IMR-90 (cell line): ENCODE results near the gene PGGT1B. TPM values are rescaled to one million over a fixed set of nuclear protein-coding genes. Genes with fewer than 3 reads are reported as not detected.

Experiments
- ATAC-seq: fragments of 200-7000 bp; cut with Tn5 transposase; 2 replicates; pipeline ENCODE4 v1.9.1; 2020; ENCODE audit warnings: low read depth, mild to moderate bottlenecking, moderate library complexity
- BruUV-seq: library from RNA; stranded (reverse); fragments of 400-500 nt; replicated peaks from 2 replicates; lab custom pipeline; 2021; lab: Mats Ljungman, UMichigan
- CTCF ChIA-PET: fragments of 300-600 bp; formaldehyde crosslinking; extraction: SDS; loops from one replicate; lab custom pipeline; 2021; ENCODE audit warnings: antibody characterized with exemption; lab: Yijun Ruan, JAX
- POLR2A ChIA-PET: fragments of 300-600 bp; sonication (Branson Sonifier 250); formaldehyde crosslinking; loops from one replicate; lab custom pipeline; 2022; ENCODE audit warnings: antibody characterized with exemption; ENCODE audit not compliant: unreplicated experiment; lab: Charles Lee
- DNase-seq: peaks from one replicate; pipeline ENCODE4 v3.0.0; 2013
- H2AFZ ChIP-seq: replicated peaks from 2 replicates; pipeline ENCODE3; 2013; ENCODE audit warnings: low read length, mild to moderate bottlenecking; ENCODE audit not compliant: poor library complexity
- H2AK5ac ChIP-seq: 2 replicates; pipeline ENCODE4 v1.6.1; 2013; ENCODE audit warnings: low read depth, low read length, inconsistent platforms
- H2AK9ac ChIP-seq: replicated peaks from 2 replicates; pipeline ENCODE3; 2013; ENCODE audit warnings: mild to moderate bottlenecking, low read depth, low read length, moderate library complexity; ENCODE audit not compliant: poor library complexity
- H2BK120ac ChIP-seq: 2 replicates; pipeline ENCODE4 v1.6.1; 2013; ENCODE audit warnings: low read depth, low read length, inconsistent platforms
- H2BK15ac ChIP-seq: 3 replicates; pipeline ENCODE4 v1.6.1; 2013; ENCODE audit warnings: low read depth, low read length, inconsistent platforms
- H2BK20ac ChIP-seq: 2 replicates; pipeline ENCODE4 v1.6.1; 2013; ENCODE audit warnings: low read depth, mild to moderate bottlenecking, inconsistent platforms, low read length, moderate library complexity
- H2BK5ac ChIP-seq: 2 replicates; pipeline ENCODE4 v1.6.1; 2013; ENCODE audit warnings: mild to moderate bottlenecking, low read depth, low read length, inconsistent platforms; ENCODE audit not compliant: poor library complexity, severe bottlenecking
- H3K14ac ChIP-seq: replicated peaks from 2 replicates; pipeline ENCODE4 v1.6.1; 2013; ENCODE audit warnings: low read depth, low read length, inconsistent platforms
- H3K18ac ChIP-seq: 2 replicates; pipeline ENCODE4 v1.6.1; 2013; ENCODE audit warnings: low read depth, low read length, control low read depth
- H3K23ac ChIP-seq: 2 replicates; pipeline ENCODE4 v1.6.1; 2013; ENCODE audit warnings: low read depth, low read length, inconsistent platforms
- H3K27ac ChIP-seq: 2 replicates; pipeline ENCODE4 v1.5.1; 2013; ENCODE audit warnings: mild to moderate bottlenecking, control low read depth, low read length; ENCODE audit not compliant: insufficient read depth
- H3K27me3 ChIP-seq: 2 replicates; pipeline ENCODE4 v1.6.1; 2013; ENCODE audit warnings: low read length; ENCODE audit not compliant: control insufficient read depth, insufficient read depth
- H3K36me3 ChIP-seq: 2 replicates; pipeline ENCODE4 v1.6.1; 2013; ENCODE audit warnings: low read length, mixed read lengths; ENCODE audit not compliant: control insufficient read depth, insufficient read depth
- H3K4ac ChIP-seq: 2 replicates; pipeline ENCODE4 v1.6.1; 2013; ENCODE audit warnings: low read depth, low read length, inconsistent platforms
- H3K4me1 ChIP-seq: 2 replicates; pipeline ENCODE4 v1.6.1; 2013; ENCODE audit warnings: low read length, mixed read lengths; ENCODE audit not compliant: control insufficient read depth, insufficient read depth
- H3K4me2 ChIP-seq: 2 replicates; pipeline ENCODE4 v1.6.1; 2013; ENCODE audit warnings: low read depth, mild to moderate bottlenecking, control low read depth, low read length, moderate library complexity
- H3K4me3 ChIP-seq: 2 replicates; pipeline ENCODE4 v1.5.1; 2013; ENCODE audit warnings: low read depth, mild to moderate bottlenecking, control low read depth, low read length, moderate library complexity; ENCODE audit not compliant: insufficient read depth
- H3K56ac ChIP-seq: 2 replicates; pipeline ENCODE4 v1.6.1; 2013; ENCODE audit warnings: low read length, inconsistent platforms; ENCODE audit not compliant: insufficient read depth; ENCODE audit errors: extremely low read depth
- H3K79me1 ChIP-seq, 2 experiments: 2 replicates each; pipeline ENCODE4 v1.6.1; 2013; ENCODE audit warnings: low read length in 2 of 2, inconsistent platforms in 1 of 2, low read depth in 1 of 2
- H3K9ac ChIP-seq: 2 replicates; pipeline ENCODE4 v1.6.1; 2013; ENCODE audit warnings: low read depth, low read length, control low read depth
- H3K9me1 ChIP-seq: 2 replicates; pipeline ENCODE4 v1.6.1; 2013; ENCODE audit warnings: low read length, inconsistent platforms; ENCODE audit not compliant: insufficient read depth
- H3K9me3 ChIP-seq: 2 replicates; pipeline ENCODE4 v1.6.1; 2013; ENCODE audit warnings: low read length; ENCODE audit not compliant: control insufficient read depth, insufficient read depth
- H4K20me1 ChIP-seq: 2 replicates; pipeline ENCODE4 v1.6.1; 2013; ENCODE audit warnings: low read length, inconsistent platforms; ENCODE audit not compliant: insufficient read depth
- H4K5ac ChIP-seq: 2 replicates; pipeline ENCODE4 v1.6.1; 2013; ENCODE audit warnings: mild to moderate bottlenecking, low read depth, low read length, control low read depth
- H4K8ac ChIP-seq, 2 experiments: 2 replicates each; pipeline ENCODE4 v1.6.1; 2013; ENCODE audit warnings: low read depth in 2 of 2, low read length in 2 of 2, control low read depth in 1 of 2, inconsistent platforms in 1 of 2
- H4K91ac ChIP-seq: 2 replicates; pipeline ENCODE4 v1.6.1; 2013; ENCODE audit warnings: low read depth, low read length, inconsistent platforms; ENCODE audit not compliant: insufficient read depth
- BHLHE40 ChIP-seq: fragments of 150-350 bp; IDR thresholded peaks from 2 replicates; pipeline ENCODE4 v1.6.1; 2016; ENCODE audit warnings: mild to moderate bottlenecking, low read depth, low read length
- CEBPB ChIP-seq: IDR thresholded peaks from 2 replicates; pipeline ENCODE4 v1.6.1; 2012; ENCODE audit warnings: low read depth, low read length, improper control_type of control experiment
- CHD1 ChIP-seq: IDR thresholded peaks from 2 replicates; pipeline ENCODE4 v1.6.1; 2012; ENCODE audit warnings: low read depth, low read length, improper control_type of control experiment
- FOS ChIP-seq: fragments of 150-350 bp; IDR thresholded peaks from 2 replicates; pipeline ENCODE4 v1.6.1; 2016; ENCODE audit warnings: low read depth, low read length
- MAFK ChIP-seq: IDR thresholded peaks from 2 replicates; pipeline ENCODE4 v1.6.1; 2012; ENCODE audit warnings: low read depth, low read length, improper control_type of control experiment
- MAZ ChIP-seq: IDR thresholded peaks from 2 replicates; pipeline ENCODE4 v1.6.1; 2012; ENCODE audit warnings: low read depth, mild to moderate bottlenecking, low read length, improper control_type of control experiment, moderate library complexity, borderline replicate concordance
- MXI1 ChIP-seq: IDR thresholded peaks from 2 replicates; pipeline ENCODE4 v1.6.1; 2012; ENCODE audit warnings: low read depth, mild to moderate bottlenecking, low read length, moderate library complexity, borderline replicate concordance
- POLR2A ChIP-seq: IDR thresholded peaks from 2 replicates; pipeline ENCODE4 v1.6.1; 2012; ENCODE audit warnings: mild to moderate bottlenecking, low read depth, low read length
- RAD21 ChIP-seq: IDR thresholded peaks from 2 replicates; pipeline ENCODE4 v1.6.1; 2012; ENCODE audit warnings: low read length, improper control_type of control experiment
- RCOR1 ChIP-seq: IDR thresholded peaks from 2 replicates; pipeline ENCODE4 v1.6.1; 2012; ENCODE audit warnings: mild to moderate bottlenecking, low read length, improper control_type of control experiment; ENCODE audit not compliant: insufficient replicate concordance
- RFX5 ChIP-seq: IDR thresholded peaks from 2 replicates; pipeline ENCODE4 v1.8.0; 2012; ENCODE audit warnings: low read depth, mild to moderate bottlenecking, low read length, moderate library complexity
- SMC3 ChIP-seq: fragments of 150-350 bp; IDR thresholded peaks from 2 replicates; pipeline ENCODE4 v1.6.1; 2016; ENCODE audit warnings: low read depth, mild to moderate bottlenecking, antibody characterized with exemption, low read length, moderate library complexity
- WGBS, 2 experiments: methylation state at CpG; one replicate each; pipeline versions ENCODE4 v1.1.5 to v1.1.7; 2013; ENCODE audit warnings: missing lambda C conversion rate in 2 of 2; ENCODE audit not compliant: insufficient read length in 1 of 2; ENCODE audit errors: extremely low coverage in 2 of 2; 5-methylcytosine and 5-hydroxymethylcytosine counted together
- dilution Hi-C: fragments of 300-500 bp; cut with HindIII; formaldehyde crosslinking; loops from one replicate; pipeline ENCODE4 v1.14.3; 2018; ENCODE audit warnings: low sequenced_read_pairs; ENCODE audit not compliant: unreplicated experiment
- in situ Hi-C: fragments of 300-500 bp; cut with MboI; formaldehyde crosslinking; loops from 3 replicates; pipeline ENCODE4 v1.14.3; 2019; ENCODE audit warnings: low sequenced_read_pairs, inconsistent platforms, mixed read lengths
- intact Hi-C: fragments of 100-400 bp; cut with micrococcal nuclease; formaldehyde crosslinking; loops from 2 replicates; pipeline ENCODE4 v1.10.0; 2022
- polyA plus RNA-seq, 3 experiments: library from polyadenylated mRNA; depleted of rRNA; stranded (reverse); fragments of >200 nt; gene quantifications; 2 replicates each; pipeline ENCODE4 v1.2.3, GENCODE V29; 2012; ENCODE audit warnings: low replicate concordance in 1 of 3
- total RNA-seq: library from RNA; depleted of rRNA; stranded (reverse); fragments of >200 nt; gene quantifications from 2 replicates; pipeline ENCODE4 v1.2.3, GENCODE V29; 2012
- TF ChIP-seq, protein P1 (sequence below): fragments of 150-350 bp; IDR thresholded peaks from 2 replicates; pipeline ENCODE4 v1.6.1; 2017; ENCODE audit warnings: mild to moderate bottlenecking, antibody characterized with exemption, low read length, low read depth
- TF ChIP-seq, protein P2 (sequence below): fragments of 150-350 bp; IDR thresholded peaks from 2 replicates; pipeline ENCODE4 v1.6.1; 2016; ENCODE audit warnings: low read depth, mild to moderate bottlenecking, low read length, moderate library complexity, borderline replicate concordance
- TF ChIP-seq, protein P3 (sequence below): conservative IDR thresholded peaks from 2 replicates; pipeline ENCODE4 v1.5.1; 2012; ENCODE audit warnings: mild to moderate bottlenecking, low read depth, low read length, improper control_type of control experiment

PGGT1B gene
- total and polyA plus RNA-seq, 2 of the 4 experiments (the other 2 are of a cell fraction) = 2.1 to 19.2 TPM

DNA sequence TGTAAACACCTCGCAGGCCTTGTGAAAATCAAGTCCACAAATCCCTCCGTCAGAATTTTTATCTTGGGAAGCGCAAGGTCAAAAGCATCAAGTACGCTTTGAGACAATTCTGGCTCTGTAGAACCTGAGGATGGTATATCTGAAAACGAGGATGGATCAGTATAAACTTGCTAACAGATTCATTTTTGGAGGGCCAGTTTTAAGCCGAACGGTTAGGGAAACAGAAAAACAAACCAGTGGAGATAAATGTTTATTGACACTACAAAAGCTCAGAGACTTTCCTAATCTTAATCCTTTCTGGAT, 352 bp upstream of the PGGT1B start:
- CTCF ChIA-PET = no interaction called here
- peak overlapping the region; percentile 99 to 100 for H4K8ac ChIP-seq
- DNase-seq (no peak), ATAC-seq (no peak)
- H3K9me1 ChIP-seq = no peaks in the 10 kb centered on the region; the same call in 1 of the 2 replicates
- H2AK5ac ChIP-seq = no peak overlapping the region
- peak overlapping the region; percentile 79 for H3K4me3 ChIP-seq
- in situ Hi-C loops = no loop called here
- H4K5ac ChIP-seq = peak overlapping the region; percentile 100
- peak overlapping the region; percentile 82 for H3K4ac ChIP-seq
- peak overlapping the region; percentile 98 for H3K18ac ChIP-seq
- peak overlapping the region; percentile 97 for H3K9ac ChIP-seq
- peaks cover 6% of the 10 kb centered on the region; the same call in 1 of the 2 replicates for H3K4me1 ChIP-seq
- dilution Hi-C loops = no loop called here
- H4K91ac ChIP-seq = peak overlapping the region; percentile 93
- H2AFZ ChIP-seq = peak overlapping the region; percentile 89
- BruUV-seq = no TSS peak
- no peak overlapping the region for H2BK15ac ChIP-seq
- H3K36me3 ChIP-seq = peaks cover 3% of the 10 kb centered on the region; the same call in 1 of the 2 replicates
- H2BK20ac ChIP-seq = no peak overlapping the region
- peak overlapping the region; percentile 83 for H3K14ac ChIP-seq
- no peak overlapping the region for H2AK9ac ChIP-seq
- POLR2A ChIA-PET = no interaction called here
- peak overlapping the region; percentile 91 for H3K27ac ChIP-seq
- WGBS, 2 experiments = no CpG with 5 or more reads among the region's 7 CpGs
- H2BK5ac ChIP-seq = peak overlapping the region; percentile 85
- no peaks in the 10 kb centered on the region for H3K9me3 ChIP-seq
- peak overlapping the region; percentile 89 for H3K56ac ChIP-seq
- intact Hi-C loops = loop anchor here (5.0 kb wide), 1 partner anchor 34 kb away; the partner anchor contains the start of gene CCDC112
- H3K23ac ChIP-seq = peak overlapping the region; percentile 81
- peak overlapping the region; percentile 99 for H3K4me2 ChIP-seq
- H4K20me1 ChIP-seq = peaks cover 12% of the 10 kb centered on the region; the same call in 1 of the 2 replicates
- H3K79me1 ChIP-seq = peaks cover 19 to 33% of the 10 kb centered on the region in 2 experiments; a peak in 3 of 4 replicates
- H3K27me3 ChIP-seq = no peaks in the 10 kb centered on the region
- no peak for TF ChIP-seq SMC3
- TF ChIP-seq RFX5 = no peak
- TF ChIP-seq CEBPB = no peak
- no peak for TF ChIP-seq FOS
- no peak for TF ChIP-seq MXI1
- TF ChIP-seq, protein P1, sequence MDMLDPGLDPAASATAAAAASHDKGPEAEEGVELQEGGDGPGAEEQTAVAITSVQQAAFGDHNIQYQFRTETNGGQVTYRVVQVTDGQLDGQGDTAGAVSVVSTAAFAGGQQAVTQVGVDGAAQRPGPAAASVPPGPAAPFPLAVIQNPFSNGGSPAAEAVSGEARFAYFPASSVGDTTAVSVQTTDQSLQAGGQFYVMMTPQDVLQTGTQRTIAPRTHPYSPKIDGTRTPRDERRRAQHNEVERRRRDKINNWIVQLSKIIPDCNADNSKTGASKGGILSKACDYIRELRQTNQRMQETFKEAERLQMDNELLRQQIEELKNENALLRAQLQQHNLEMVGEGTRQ = no peak
- TF ChIP-seq, protein P2, sequence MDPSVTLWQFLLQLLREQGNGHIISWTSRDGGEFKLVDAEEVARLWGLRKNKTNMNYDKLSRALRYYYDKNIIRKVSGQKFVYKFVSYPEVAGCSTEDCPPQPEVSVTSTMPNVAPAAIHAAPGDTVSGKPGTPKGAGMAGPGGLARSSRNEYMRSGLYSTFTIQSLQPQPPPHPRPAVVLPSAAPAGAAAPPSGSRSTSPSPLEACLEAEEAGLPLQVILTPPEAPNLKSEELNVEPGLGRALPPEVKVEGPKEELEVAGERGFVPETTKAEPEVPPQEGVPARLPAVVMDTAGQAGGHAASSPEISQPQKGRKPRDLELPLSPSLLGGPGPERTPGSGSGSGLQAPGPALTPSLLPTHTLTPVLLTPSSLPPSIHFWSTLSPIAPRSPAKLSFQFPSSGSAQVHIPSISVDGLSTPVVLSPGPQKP = no peak
- no peak for TF ChIP-seq RAD21
- TF ChIP-seq CHD1 = no peak
- TF ChIP-seq MAFK = no peak
- TF ChIP-seq BHLHE40 = no peak
- no peak for TF ChIP-seq MAZ
- no peak for TF ChIP-seq POLR2A
- TF ChIP-seq RCOR1 = no peak
- TF ChIP-seq, protein P3, sequence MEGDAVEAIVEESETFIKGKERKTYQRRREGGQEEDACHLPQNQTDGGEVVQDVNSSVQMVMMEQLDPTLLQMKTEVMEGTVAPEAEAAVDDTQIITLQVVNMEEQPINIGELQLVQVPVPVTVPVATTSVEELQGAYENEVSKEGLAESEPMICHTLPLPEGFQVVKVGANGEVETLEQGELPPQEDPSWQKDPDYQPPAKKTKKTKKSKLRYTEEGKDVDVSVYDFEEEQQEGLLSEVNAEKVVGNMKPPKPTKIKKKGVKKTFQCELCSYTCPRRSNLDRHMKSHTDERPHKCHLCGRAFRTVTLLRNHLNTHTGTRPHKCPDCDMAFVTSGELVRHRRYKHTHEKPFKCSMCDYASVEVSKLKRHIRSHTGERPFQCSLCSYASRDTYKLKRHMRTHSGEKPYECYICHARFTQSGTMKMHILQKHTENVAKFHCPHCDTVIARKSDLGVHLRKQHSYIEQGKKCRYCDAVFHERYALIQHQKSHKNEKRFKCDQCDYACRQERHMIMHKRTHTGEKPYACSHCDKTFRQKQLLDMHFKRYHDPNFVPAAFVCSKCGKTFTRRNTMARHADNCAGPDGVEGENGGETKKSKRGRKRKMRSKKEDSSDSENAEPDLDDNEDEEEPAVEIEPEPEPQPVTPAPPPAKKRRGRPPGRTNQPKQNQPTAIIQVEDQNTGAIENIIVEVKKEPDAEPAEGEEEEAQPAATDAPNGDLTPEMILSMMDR = no peak
- H2BK120ac ChIP-seq = peak overlapping the region; percentile 50
